MCF 10A (cell line): Measurements from ENCODE around the gene P2RY8. TPM values are rescaled to one million over a fixed set of nuclear protein-coding genes. Genes with fewer than 3 reads are reported as not detected.

Experiments
- BruUV-seq: library from RNA; stranded (reverse); fragments of 400-500 nt; replicated peaks from 2 replicates; lab custom pipeline; 2021; lab: Mats Ljungman, UMichigan
- CTCF ChIA-PET: fragments of 300-600 bp; sonication (Branson Sonifier 250); formaldehyde crosslinking; extraction: SDS; loops from one replicate; lab custom pipeline; 2021; ENCODE audit warnings: antibody characterized with exemption, inconsistent platforms; lab: Yijun Ruan, JAX
- POLR2A ChIA-PET: fragments of 300-600, 350-650 bp; sonication (Branson Sonifier 250); formaldehyde crosslinking; extraction: SDS; loops from one replicate; lab custom pipeline; 2020; ENCODE audit warnings: antibody characterized with exemption, inconsistent platforms; lab: Yijun Ruan, JAX
- DNase-seq: peaks from one replicate; pipeline ENCODE4 v3.0.0-alpha.2; 2018; ENCODE audit not compliant: unreplicated experiment
- H3K27ac Mint-ChIP-seq: one replicate; pipeline ENCODE4 v1.8.0; 2022; ENCODE audit warnings: mild to moderate bottlenecking, low read depth, mixed read lengths; ENCODE audit not compliant: unreplicated experiment
- H3K27me3 Mint-ChIP-seq: one replicate; pipeline ENCODE4 v1.8.0; 2022; ENCODE audit warnings: mixed read lengths; ENCODE audit not compliant: insufficient read depth, unreplicated experiment
- H3K36me3 Mint-ChIP-seq: one replicate; pipeline ENCODE4 v1.8.0; 2022; ENCODE audit warnings: mild to moderate bottlenecking, moderate library complexity, mixed read lengths; ENCODE audit not compliant: insufficient read depth, unreplicated experiment
- H3K4me1 Mint-ChIP-seq: one replicate; pipeline ENCODE4 v1.8.0; 2022; ENCODE audit warnings: mixed read lengths; ENCODE audit not compliant: insufficient read depth, unreplicated experiment
- H3K4me3 Mint-ChIP-seq: one replicate; pipeline ENCODE4 v1.8.0; 2022; ENCODE audit warnings: mild to moderate bottlenecking, moderate library complexity, mixed read lengths; ENCODE audit not compliant: unreplicated experiment
- H3K9me3 Mint-ChIP-seq: one replicate; pipeline ENCODE4 v1.8.0; 2022; ENCODE audit warnings: mixed read lengths; ENCODE audit not compliant: unreplicated experiment
- CTCF ChIP-seq: fragments of 200-600 bp; IDR thresholded peaks from one replicate; pipeline ENCODE4 v1.8.0; 2022; ENCODE audit warnings: antibody characterized with exemption, mild to moderate bottlenecking; ENCODE audit not compliant: unreplicated experiment
- intact Hi-C: fragments of 100-400 bp; cut with micrococcal nuclease; formaldehyde crosslinking; loops from 2 replicates; pipeline ENCODE4 v1.14.1; 2022
- total RNA-seq: library from RNA; stranded (reverse); gene quantifications from 2 replicates; pipeline ENCODE4 v1.2.3, GENCODE V29; 2022

P2RY8 gene
- total RNA-seq, 1 experiment from 2014 or later, result not detected

- no peak overlapping the region for H3K4me3 Mint-ChIP-seq
- no peaks in the 10 kb centered on the region for H3K4me1 Mint-ChIP-seq
- no peak for DNase-seq
- intact Hi-C loops, result no loop called here
- TF ChIP-seq CTCF, result no peak
- ChIA-PET CTCF (no interaction called here), POLR2A (no interaction called here)
- peaks cover 2% of the 10 kb centered on the region for H3K27me3 Mint-ChIP-seq
- H3K36me3 Mint-ChIP-seq, result no peaks in the 10 kb centered on the region
- BruUV-seq, result no TSS peak
- no peak overlapping the region for H3K27ac Mint-ChIP-seq
- H3K9me3 Mint-ChIP-seq, result peaks cover 34% of the 10 kb centered on the region
These were observed 17.9 kb downstream of the P2RY8 start for GRCh38 chrX:1519022-1519497.

- CTCF ChIA-PET, result no interaction called here
These were observed 18.5 kb downstream of the P2RY8 start for GRCh38 chrX:1518512-1518911.

GRCh38 chrX:1516596-1517104 lies 20.3 kb downstream of the P2RY8 start:
- intact Hi-C loops, result no loop called here
- peaks cover 34% of the 10 kb centered on the region for H3K9me3 Mint-ChIP-seq
- TF ChIP-seq CTCF, result no peak
- no peak overlapping the region for H3K4me3 Mint-ChIP-seq
- peaks cover 11% of the 10 kb centered on the region for H3K27me3 Mint-ChIP-seq
- no TSS peak for BruUV-seq
- CTCF ChIA-PET, result no interaction called here
- POLR2A ChIA-PET, result no interaction called here
- no peaks in the 10 kb centered on the region for H3K36me3 Mint-ChIP-seq
- H3K4me1 Mint-ChIP-seq, result no peaks in the 10 kb centered on the region
- H3K27ac Mint-ChIP-seq, result no peak overlapping the region
- no peak for DNase-seq

More at GRCh38 chrX:1518512-1518911, 18.5 kb downstream of the P2RY8 start:
- Mint-ChIP-seq H3K4me3 (no peak overlapping the region), H3K27ac (no peak overlapping the region), H3K27me3 (peaks cover 7% of the 10 kb centered on the region), H3K9me3 (peaks cover 34% of the 10 kb centered on the region), H3K4me1 (no peaks in the 10 kb centered on the region), H3K36me3 (no peaks in the 10 kb centered on the region)
- DNase-seq, result no peak
- POLR2A ChIA-PET, result no interaction called here
- intact Hi-C loops, result no loop called here
- BruUV-seq, result no TSS peak
- no peak for TF ChIP-seq CTCF

- DNase-seq, result no peak
- Mint-ChIP-seq H3K36me3 (no peaks in the 10 kb centered on the region), H3K4me1 (no peaks in the 10 kb centered on the region), H3K4me3 (no peak overlapping the region), H3K27ac (no peak overlapping the region), H3K9me3 (no peaks in the 10 kb centered on the region), H3K27me3 (peaks cover 11% of the 10 kb centered on the region)
- CTCF ChIA-PET, result no interaction called here
- no peak for TF ChIP-seq CTCF
- POLR2A ChIA-PET, result no interaction called here
- no TSS peak for BruUV-seq
- intact Hi-C loops, result no loop called here
These were observed 25.2 kb downstream of the P2RY8 start for GRCh38 chrX:1511829-1512228.
